A549 (cell line): ENCODE results near the gene IL1A.

Experiments
- EP300 ChIP-seq, 2 experiments: fragments of >200 bp; sonication (Bioruptor Twin); formaldehyde crosslinking; IDR thresholded peaks; 2 replicates in 1 of 2; 3 replicates in 1 of 2; pipeline ENCODE4 v1.6.1; 2016 to 2017
- JUN ChIP-seq, 2 experiments: fragments of >200 bp; sonication (Bioruptor Twin); formaldehyde crosslinking; IDR thresholded peaks; 2 replicates in 1 of 2; 3 replicates in 1 of 2; pipeline ENCODE4 v1.6.1; 2016 to 2017
- RCOR1 ChIP-seq: fragments of 150-350 bp; IDR thresholded peaks from 2 replicates; pipeline ENCODE4 v1.6.1; 2014; ENCODE audit warnings: antibody characterized with exemption, low read length, low read depth
- REST ChIP-seq: fragments of 200-600 bp; sonication (generic); IDR thresholded peaks from 2 replicates; pipeline ENCODE4 v1.6.1; 2016; ENCODE audit warnings: antibody characterized with exemption, mild to moderate bottlenecking, moderate library complexity
- USF2 ChIP-seq: fragments of 450-650 bp; IDR thresholded peaks from 2 replicates; pipeline ENCODE4 v1.6.1; 2014; ENCODE audit warnings: antibody characterized with exemption
- TF ChIP-seq, protein P1 (sequence below): fragments of >200 bp; sonication (Bioruptor Twin); formaldehyde crosslinking; IDR thresholded peaks from 3 replicates; pipeline ENCODE4 v1.5.1; 2016

DNA sequence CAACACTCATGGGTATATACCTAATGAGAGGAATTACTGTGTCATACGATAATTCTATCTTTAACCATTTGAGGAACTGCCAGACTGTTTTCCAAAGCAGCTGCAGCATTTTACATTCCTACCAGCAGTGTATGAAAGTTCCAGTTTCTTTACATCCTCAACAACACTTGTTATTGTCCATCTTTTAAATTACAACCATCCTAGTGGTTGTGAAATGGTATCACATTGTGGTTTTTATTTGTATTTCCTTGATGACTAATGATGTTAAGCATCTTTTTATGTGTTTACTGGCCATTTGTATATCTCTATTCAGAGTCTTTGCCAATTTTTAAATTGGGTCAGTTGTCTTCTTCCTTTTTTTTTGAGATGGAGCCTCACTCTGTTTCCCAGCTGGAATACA, 15.9 kb downstream of the IL1A start:
- TF ChIP-seq EP300 (IDR thresholded peaks at IDR 0.05): no peak
- TF ChIP-seq USF2: no peak
- no peak for TF ChIP-seq REST
- TF ChIP-seq, protein P1, sequence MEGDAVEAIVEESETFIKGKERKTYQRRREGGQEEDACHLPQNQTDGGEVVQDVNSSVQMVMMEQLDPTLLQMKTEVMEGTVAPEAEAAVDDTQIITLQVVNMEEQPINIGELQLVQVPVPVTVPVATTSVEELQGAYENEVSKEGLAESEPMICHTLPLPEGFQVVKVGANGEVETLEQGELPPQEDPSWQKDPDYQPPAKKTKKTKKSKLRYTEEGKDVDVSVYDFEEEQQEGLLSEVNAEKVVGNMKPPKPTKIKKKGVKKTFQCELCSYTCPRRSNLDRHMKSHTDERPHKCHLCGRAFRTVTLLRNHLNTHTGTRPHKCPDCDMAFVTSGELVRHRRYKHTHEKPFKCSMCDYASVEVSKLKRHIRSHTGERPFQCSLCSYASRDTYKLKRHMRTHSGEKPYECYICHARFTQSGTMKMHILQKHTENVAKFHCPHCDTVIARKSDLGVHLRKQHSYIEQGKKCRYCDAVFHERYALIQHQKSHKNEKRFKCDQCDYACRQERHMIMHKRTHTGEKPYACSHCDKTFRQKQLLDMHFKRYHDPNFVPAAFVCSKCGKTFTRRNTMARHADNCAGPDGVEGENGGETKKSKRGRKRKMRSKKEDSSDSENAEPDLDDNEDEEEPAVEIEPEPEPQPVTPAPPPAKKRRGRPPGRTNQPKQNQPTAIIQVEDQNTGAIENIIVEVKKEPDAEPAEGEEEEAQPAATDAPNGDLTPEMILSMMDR: no peak
- TF ChIP-seq JUN (IDR thresholded peaks at IDR 0.05): no peak
- no peak for TF ChIP-seq RCOR1
